ENCODE measurements around the gene SIX2.

The SIX2 gene

GRCh38 chr2:45001869-45002385 is 7.3 kb downstream of the SIX2 start:
- DNase-seq (ENCODE audit: low read depth), result no peak

DNA sequence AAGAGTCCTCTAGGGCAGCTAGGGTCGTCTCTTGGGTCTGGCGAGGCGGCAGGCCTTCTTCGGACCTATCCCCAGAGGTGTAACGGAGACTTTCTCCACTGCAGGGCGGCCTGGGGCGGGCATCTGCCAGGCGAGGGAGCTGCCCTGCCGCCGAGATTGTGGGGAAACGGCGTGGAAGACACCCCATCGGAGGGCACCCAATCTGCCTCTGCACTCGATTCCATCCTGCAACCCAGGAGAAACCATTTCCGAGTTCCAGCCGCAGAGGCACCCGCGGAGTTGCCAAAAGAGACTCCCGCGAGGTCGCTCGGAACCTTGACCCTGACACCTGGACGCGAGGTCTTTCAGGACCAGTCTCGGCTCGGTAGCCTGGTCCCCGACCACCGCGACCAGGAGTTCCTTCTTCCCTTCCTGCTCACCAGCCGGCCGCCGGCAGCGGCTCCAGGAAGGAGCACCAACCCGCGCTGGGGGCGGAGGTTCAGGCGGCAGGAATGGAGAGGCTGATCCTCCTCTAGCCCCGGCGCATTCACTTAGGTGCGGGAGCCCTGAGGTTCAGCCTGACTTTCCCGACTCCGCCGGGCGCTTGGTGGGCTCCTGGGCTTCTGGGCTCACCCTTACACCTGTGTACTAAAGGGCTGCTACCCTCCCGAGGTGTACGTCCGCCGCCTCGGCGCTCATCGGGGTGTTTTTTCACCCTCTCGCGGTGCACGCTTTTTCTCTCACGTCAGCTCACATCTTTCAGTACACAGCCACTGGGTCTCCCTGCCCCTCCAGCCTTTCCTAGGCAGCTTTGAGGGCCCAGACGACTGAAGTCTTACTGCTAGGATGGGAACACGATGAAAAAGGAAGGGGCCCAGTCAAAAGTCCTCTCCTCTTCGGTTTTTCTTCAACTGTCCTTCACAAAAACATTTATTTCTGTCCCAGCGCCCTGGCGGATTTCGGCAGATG is 8.1 kb downstream of the SIX2 start:
- no peak for DNase-seq (ENCODE audit: low read depth)

DNA sequence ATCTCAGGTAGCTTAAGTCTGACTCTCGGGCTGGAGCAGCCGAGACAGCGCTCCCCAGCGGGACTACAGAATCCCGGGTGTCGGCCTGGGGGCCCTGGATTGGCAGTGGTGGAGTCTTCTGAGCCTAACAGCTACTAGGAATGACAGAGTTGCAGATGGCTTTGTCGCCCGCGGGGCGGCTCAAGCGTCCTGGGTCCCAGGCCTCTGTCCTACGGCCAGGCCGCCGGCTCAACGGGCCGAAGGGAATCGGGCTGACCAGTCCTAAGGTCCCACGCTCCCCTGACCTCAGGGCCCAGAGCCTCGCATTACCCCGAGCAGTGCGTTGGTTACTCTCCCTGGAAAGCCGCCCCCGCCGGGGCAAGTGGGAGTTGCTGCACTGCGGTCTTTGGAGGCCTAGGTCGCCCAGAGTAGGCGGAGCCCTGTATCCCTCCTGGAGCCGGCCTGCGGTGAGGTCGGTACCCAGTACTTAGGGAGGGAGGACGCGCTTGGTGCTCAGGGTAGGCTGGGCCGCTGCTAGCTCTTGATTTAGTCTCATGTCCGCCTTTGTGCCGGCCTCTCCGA is 8.8 kb downstream of the SIX2 start:
- no peak for DNase-seq (ENCODE audit: low read depth)

DNA sequence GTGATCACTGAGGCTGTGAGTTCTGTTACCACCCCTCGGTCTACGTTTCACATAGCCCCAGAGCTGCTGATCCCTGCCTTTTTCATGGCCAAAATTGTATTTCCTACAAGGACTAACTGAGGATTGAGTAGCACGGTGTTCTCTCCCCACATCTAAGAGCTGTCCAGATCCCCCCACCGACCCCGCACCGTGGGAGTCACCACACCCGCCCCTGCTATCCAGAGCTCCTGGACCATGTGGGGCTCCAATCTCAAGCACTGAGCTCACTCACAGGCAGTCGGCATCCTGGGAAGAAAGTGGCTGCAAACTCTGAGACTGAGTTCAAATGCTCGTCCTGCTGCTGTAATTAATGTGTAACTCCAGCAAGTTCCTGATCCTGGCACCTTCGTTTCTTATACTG is 9.7 kb downstream of the SIX2 start:
- no peak for DNase-seq (ENCODE audit: low read depth)

- DNase-seq (ENCODE audit: low read depth), result no peak
Observed at GRCh38 chr2:44997963-44998362, 11.3 kb downstream of the SIX2 start.

- DNase-seq (ENCODE audit: low read depth), result no peak
Observed at GRCh38 chr2:44996356-44996755, 12.9 kb downstream of the SIX2 start.

DNA sequence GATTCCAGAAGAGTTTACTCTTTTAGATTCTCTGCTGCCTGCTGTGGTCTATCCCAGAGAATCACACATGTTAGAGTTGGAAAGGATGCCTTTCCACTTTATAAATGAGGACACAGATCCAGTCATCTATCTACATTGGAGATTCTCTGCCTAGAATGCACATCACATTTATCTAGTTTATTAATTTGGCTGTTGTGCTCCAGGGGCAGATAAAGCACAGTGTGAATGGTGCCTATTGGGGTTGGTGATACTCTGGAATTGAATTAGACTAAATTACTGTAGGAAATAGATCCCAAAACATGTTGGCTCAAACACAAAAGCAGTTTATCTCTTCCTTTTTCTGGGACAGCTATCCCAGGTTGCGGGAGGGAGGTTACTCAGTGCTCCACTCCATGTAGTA is 14.9 kb downstream of the SIX2 start:
- DNase-seq (ENCODE audit: low read depth), result no peak

GRCh38 chr2:44989176-44989575 is 20.1 kb downstream of the SIX2 start:
- DNase-seq (ENCODE audit: low read depth), result no peak

- no peak for DNase-seq (ENCODE audit: low read depth)
Observed at GRCh38 chr2:44983836-44984604, 25.2 kb downstream of the SIX2 start.

GRCh38 chr2:44981714-44982108 is 27.5 kb downstream of the SIX2 start:
- DNase-seq (ENCODE audit: low read depth), result peak; percentile 11

DNA sequence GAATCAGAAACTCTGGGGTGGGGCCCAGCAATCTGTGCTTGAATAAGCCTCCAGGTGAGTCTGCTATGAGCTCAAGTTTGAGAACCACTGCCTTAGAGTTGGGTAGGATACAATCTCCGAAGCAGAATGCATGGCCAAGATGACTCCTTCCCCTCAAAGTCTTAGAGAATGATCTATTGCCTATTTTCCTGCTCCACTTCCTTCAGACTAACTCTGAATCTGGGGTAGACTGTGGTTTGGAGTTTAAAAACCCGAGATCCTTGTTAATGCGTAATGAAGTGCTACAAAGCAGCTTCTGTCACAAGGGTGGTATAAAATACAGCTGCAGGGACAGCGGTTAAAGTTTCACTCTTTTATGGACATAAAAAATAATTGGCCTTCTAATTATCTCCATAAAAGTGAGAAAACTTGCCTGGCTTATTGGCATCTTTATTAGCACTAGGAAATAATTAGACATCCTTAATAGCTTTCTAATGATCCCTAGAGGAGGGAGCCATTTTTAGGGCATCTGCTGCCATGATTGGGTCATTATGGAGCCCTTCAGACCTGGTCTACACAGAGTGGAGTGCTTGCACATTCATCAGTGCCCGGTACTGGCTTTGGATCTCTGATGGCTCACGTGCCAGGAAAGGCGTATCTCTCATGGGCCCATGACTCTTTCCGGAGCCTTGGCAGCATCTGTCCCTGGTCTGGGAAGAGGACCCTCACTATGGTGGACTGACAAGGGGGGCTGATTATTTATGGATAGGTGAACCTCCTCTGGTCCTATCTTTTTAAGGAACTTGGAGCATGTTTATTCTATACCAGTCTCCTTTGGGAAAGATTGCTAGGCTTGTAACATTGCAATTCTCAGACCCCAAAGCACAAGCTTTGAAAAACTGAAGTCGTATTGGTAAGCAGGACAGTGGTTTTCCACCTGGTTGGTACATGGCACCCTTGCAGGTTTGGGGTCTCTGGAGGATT is 28.2 kb downstream of the SIX2 start:
- DNase-seq (ENCODE audit: low read depth), result no peak

- DNase-seq (ENCODE audit: low read depth), result no peak
Observed at GRCh38 chr2:44979581-44979980, 29.7 kb downstream of the SIX2 start.

GRCh38 chr2:44975571-44976450 is 33.4 kb downstream of the SIX2 start:
- DNase-seq (ENCODE audit: low read depth), result no peak

DNA sequence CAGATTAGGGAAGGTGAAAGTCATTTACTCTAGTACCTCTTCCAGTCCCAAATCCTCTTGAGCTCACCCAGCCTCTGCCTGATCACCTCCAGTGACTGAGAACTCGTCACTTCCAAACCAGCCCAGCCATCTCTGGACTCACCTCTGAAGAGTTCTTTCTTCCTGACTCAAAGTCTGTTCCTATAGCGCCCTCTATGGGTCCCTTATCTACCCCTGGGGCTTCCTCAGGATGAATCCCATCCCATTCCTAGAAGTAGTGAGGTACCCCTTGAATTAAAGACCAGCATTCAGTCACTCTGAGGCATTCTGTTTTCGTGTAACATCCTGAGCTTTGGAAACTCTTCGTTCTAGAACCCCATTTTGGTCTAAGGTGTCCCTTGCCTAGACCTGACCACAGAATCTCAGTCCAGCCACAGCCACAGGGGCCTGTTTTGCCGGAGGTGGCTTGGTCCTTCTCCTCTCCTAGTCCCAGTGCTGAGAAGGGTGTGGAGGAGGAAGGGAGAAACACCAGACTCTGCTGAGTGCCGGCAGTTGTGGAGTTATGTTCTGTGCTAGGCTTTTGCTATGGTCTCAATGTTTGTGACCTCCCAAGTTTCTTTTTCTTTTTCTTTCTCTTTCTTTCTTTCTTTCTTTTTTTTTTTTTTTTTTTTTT is 35.1 kb downstream of the SIX2 start:
- no peak for DNase-seq (ENCODE audit: low read depth)

DNA sequence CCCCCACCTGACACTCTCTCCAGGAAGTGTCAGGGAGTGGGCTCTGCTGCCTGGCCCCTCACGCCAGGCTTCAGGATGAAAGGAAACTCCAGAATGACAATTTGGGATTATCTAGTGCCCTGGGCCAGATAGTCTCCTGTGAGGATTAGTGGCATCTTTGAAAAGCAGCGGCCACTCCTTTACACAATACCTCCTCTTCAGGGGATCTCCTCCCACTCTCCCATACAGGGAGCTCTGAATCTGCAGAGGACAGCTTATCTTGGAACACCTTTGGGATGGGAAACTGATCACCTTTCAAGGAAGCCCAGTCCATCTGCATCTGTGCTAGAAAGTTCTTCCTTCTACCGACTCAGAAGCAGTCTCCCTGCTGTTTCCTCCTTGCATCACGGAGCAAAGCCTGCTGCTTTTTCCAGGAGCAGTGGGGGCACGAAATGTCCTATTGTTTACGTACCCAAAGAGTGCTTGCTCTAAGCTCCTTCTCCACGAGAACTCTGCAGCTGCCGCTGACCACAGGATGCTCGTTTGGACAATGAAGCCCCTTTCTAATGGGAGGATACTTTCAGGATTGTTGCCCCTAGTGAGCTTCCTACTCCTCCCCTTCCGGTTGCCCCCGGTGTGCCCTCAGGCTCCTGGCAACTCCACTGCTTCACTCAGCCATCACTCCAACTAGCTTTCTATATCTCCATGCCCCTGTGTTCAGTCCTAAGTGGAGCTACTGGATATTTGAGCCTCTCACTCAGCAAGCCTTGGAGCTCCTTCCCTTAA is 36.3 kb downstream of the SIX2 start:
- no peak for DNase-seq (ENCODE audit: low read depth)

DNA sequence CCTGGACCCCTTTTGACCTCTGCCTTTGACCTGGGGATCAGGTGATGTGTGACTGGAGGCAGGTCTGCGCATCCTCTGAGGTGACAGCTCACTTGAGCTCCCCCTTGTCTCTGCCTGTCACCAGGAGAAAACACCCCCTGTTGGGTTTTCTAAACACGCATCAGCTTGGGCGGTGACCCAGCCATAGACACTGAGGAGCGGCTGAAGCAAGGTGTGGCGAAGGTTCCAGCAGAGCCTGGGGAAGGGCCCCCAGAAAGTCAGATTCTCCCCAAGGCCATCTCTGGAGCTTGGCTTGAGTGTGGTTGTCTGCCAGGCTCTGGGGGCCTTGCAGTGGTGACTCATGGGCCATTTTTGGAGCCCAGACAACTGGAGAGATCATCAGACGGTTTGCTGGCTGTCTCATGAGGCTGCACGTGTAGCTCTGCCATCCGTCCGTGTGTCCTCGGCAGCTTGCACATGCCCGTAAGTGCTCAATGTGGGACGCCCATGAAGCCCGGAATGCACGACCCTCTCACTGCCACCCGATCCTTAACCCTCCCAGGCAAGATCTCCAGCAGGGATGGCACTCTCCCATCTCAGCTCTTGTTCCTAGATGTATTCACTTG is 38.3 kb downstream of the SIX2 start:
- peak; percentile 23 for DNase-seq (ENCODE audit: low read depth)

DNA sequence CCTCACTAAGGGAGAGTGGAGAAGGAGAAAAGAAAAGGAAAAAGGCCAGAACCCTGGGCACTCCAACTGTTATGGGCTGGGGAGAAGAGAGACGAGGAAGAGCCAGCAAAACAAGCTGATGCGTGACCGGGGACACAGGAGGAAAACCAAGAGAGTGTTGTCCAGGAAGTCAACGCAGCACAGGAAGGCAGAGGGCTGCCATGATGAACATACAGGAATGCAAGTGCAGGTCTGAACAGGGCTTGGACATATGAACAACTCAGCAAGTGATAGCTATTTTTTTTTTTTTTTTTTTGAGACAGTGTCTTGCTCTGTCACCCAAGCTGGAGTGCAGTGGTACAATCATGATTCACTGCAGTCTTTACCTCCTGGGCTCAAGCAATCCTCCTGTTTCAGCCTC is 39.3 kb downstream of the SIX2 start:
- DNase-seq (ENCODE audit: low read depth), result no peak

GRCh38 chr2:44967727-44968432 is 41.4 kb downstream of the SIX2 start:
- no peak for DNase-seq (ENCODE audit: low read depth)

Data from GM04503 (cell line).